ENCODE results near the gene RIC1.

GRCh38 chr9:5643005-5643624 lies 14.2 kb downstream of the RIC1 start:
- TF ChIP-seq CTCF (IDR thresholded peaks at IDR 0.05) = no peak
- TF ChIP-seq POLR2AphosphoS5 (IDR thresholded peaks at IDR 0.05) = no peak

Measured in breast epithelium (tissue), 3 donors.